HCT116 (cell line): ENCODE measurements around the gene RCAN2. TPM values are rescaled to one million over a fixed set of nuclear protein-coding genes. Genes with fewer than 3 reads are reported as not detected.

Experiments used
- ATAC-seq: fragments of 200-7000 bp; cut with Tn5 transposase; 2 replicates; pipeline ENCODE4 v1.9.1; 2020; ENCODE audit warnings: mild to moderate bottlenecking, moderate library complexity
- BruUV-seq: library from RNA; stranded (reverse); fragments of 400-500 nt; replicated peaks from 2 replicates; lab custom pipeline; 2021; lab: Mats Ljungman, UMichigan
- CTCF ChIA-PET: fragments of 300-600 bp; sonication (Branson Sonifier 250); formaldehyde crosslinking; loops from one replicate; lab custom pipeline; 2021; ENCODE audit warnings: antibody characterized with exemption; lab: Charles Lee
- POLR2A ChIA-PET: fragments of 300-600, 350-600 bp; sonication (Branson Sonifier 250); formaldehyde crosslinking; loops from one replicate; lab custom pipeline; 2021; ENCODE audit warnings: antibody characterized with exemption; lab: Charles Lee
- RAD21 ChIA-PET, 2 experiments: fragments of 300-600 bp; sonication (Branson Sonifier 250); formaldehyde crosslinking; loops; one replicate each; lab custom pipeline; 2023; ENCODE audit warnings: low total read pairs in 2 of 2; ENCODE audit not compliant: uncharacterized antibody in 2 of 2, unreplicated experiment in 2 of 2, low non-redundant PET in 1 of 2; lab: Charles Lee
- DNase-seq: peaks from one replicate; pipeline ENCODE4 v3.0.0-alpha.2; 2010; ENCODE audit warnings: low read depth, low spot score
- H2AFZ ChIP-seq: fragments of 200-600 bp; shearing (Covaris generic), sonication (generic); 2 replicates; pipeline ENCODE4 v1.6.1; 2017; ENCODE audit warnings: low read depth, mixed run types, mixed read lengths, antibody characterized with exemption, low read length; ENCODE audit not compliant: poor library complexity, severe bottlenecking
- H3K27ac ChIP-seq: 2 replicates; pipeline ENCODE4 v1.5.1; 2012; ENCODE audit warnings: low read depth, low read length
- H3K27me3 ChIP-seq: fragments of 200-600 bp; sonication (generic); 2 replicates; pipeline ENCODE4 v1.6.1; 2016; ENCODE audit warnings: mixed run types, low read length, mixed read lengths; ENCODE audit not compliant: insufficient read depth
- H3K36me3 ChIP-seq, 2 experiments: fragments of 200-500 bp in 1 of 2; fragments of 200-600 bp in 1 of 2; sonication (Bioruptor generic) in 1 of 2; sonication (generic) in 1 of 2; 2 replicates each; pipeline versions ENCODE4 v1.5.1 to v1.6.1; 2014 to 2016; ENCODE audit warnings: low read length in 2 of 2, inconsistent platforms in 1 of 2, mixed read lengths in 1 of 2, mixed run types in 1 of 2; ENCODE audit not compliant: insufficient read depth in 2 of 2, control insufficient read depth in 1 of 2
- H3K4me1 ChIP-seq, 2 experiments: fragments of 200-600 bp in 1 of 2; sonication (generic) in 1 of 2; 2 replicates each; pipeline versions ENCODE4 v1.5.1 to v1.6.1; 2012 to 2017; ENCODE audit warnings: low read length in 2 of 2, inconsistent platforms in 1 of 2, mild to moderate bottlenecking in 1 of 2, mixed read lengths in 1 of 2, mixed run types in 1 of 2, moderate library complexity in 1 of 2; ENCODE audit not compliant: insufficient read depth in 2 of 2, control insufficient read depth in 1 of 2
- H3K4me2 ChIP-seq: fragments of 200-600 bp; sonication (generic); 2 replicates; pipeline ENCODE4 v1.6.1; 2017; ENCODE audit warnings: mixed run types, low read length, mixed read lengths
- H3K4me3 ChIP-seq, 2 experiments: fragments of 200-600 bp in 1 of 2; sonication (generic) in 1 of 2; replicated peaks in 1 of 2; 2 replicates each; pipeline ENCODE4 v1.5.1; 2011 to 2016; ENCODE audit warnings: low read length in 2 of 2, control low read depth in 1 of 2, low read depth in 1 of 2, mild to moderate bottlenecking in 1 of 2, mixed read lengths in 1 of 2, mixed run types in 1 of 2
- H3K79me2 ChIP-seq: fragments of 200-600 bp; sonication (generic); 2 replicates; pipeline ENCODE4 v1.6.1; 2017; ENCODE audit warnings: mild to moderate bottlenecking, mixed run types, low read length, moderate library complexity, mixed read lengths; ENCODE audit not compliant: insufficient read depth
- H3K9ac ChIP-seq: fragments of 200-600 bp; sonication (generic); 2 replicates; pipeline ENCODE4 v1.6.1; 2016; ENCODE audit warnings: low read length, mixed read lengths
- H3K9me2 ChIP-seq: fragments of 200-600 bp; sonication (generic), shearing (Covaris generic); 2 replicates; pipeline ENCODE4 v1.6.1; 2017; ENCODE audit warnings: mixed run types, mild to moderate bottlenecking, moderate library complexity; ENCODE audit not compliant: insufficient read depth
- H3K9me3 ChIP-seq, 2 experiments: fragments of 200-500 bp in 1 of 2; fragments of 200-600 bp in 1 of 2; sonication (Bioruptor generic) in 1 of 2; sonication (generic) in 1 of 2; 2 replicates each; pipeline ENCODE4 v1.6.1; 2014 to 2017; ENCODE audit warnings: low read length in 2 of 2, mixed read lengths in 2 of 2, inconsistent platforms in 1 of 2, low read depth in 1 of 2, mild to moderate bottlenecking in 1 of 2, mixed run types in 1 of 2, moderate library complexity in 1 of 2; ENCODE audit not compliant: control insufficient read depth in 1 of 2, insufficient read depth in 1 of 2
- H4K20me1 ChIP-seq: fragments of 200-600 bp; sonication (generic), shearing (Covaris generic); 2 replicates; pipeline ENCODE4 v1.6.1; 2017; ENCODE audit warnings: mixed run types, mild to moderate bottlenecking, moderate library complexity; ENCODE audit not compliant: insufficient read depth
- CBX3 ChIP-seq: IDR thresholded peaks from 2 replicates; pipeline ENCODE4 v1.6.1; 2012; ENCODE audit warnings: low read depth
- CEBPB ChIP-seq: IDR thresholded peaks from 2 replicates; pipeline ENCODE4 v1.6.1; 2012; ENCODE audit warnings: low read depth
- EGR1 ChIP-seq: IDR thresholded peaks from 2 replicates; pipeline ENCODE4 v1.6.1; 2012; ENCODE audit warnings: low read depth
- ELF1 ChIP-seq: IDR thresholded peaks from 2 replicates; pipeline ENCODE4 v1.6.1; 2012; ENCODE audit warnings: low read depth, borderline replicate concordance
- EZH2 ChIP-seq: fragments of 200-600 bp; sonication (generic); IDR thresholded peaks from 2 replicates; pipeline ENCODE4 v1.6.1; 2017; ENCODE audit warnings: antibody characterized with exemption, mixed run types
- EZH2phosphoT487 ChIP-seq: fragments of 200-600 bp; IDR thresholded peaks from 2 replicates; pipeline ENCODE4 v1.6.1; 2018; ENCODE audit warnings: antibody characterized with exemption, borderline replicate concordance
- FOSL1 ChIP-seq: IDR thresholded peaks from 2 replicates; pipeline ENCODE4 v1.6.1; 2012; ENCODE audit warnings: low read depth
- JUND ChIP-seq: IDR thresholded peaks from 2 replicates; pipeline ENCODE4 v1.6.1; 2012
- POLR2A ChIP-seq: IDR thresholded peaks from 2 replicates; pipeline ENCODE4 v1.7.0; 2011; ENCODE audit warnings: borderline replicate concordance; ENCODE audit not compliant: insufficient read depth, insufficient read length; ENCODE audit errors: extremely low read depth
- POLR2AphosphoS5 ChIP-seq: IDR thresholded peaks from 2 replicates; pipeline ENCODE4 v1.6.1; 2011; ENCODE audit warnings: mild to moderate bottlenecking, low read depth, low read length, moderate library complexity
- RAD21 ChIP-seq: IDR thresholded peaks from 2 replicates; pipeline ENCODE4 v1.6.1; 2012; ENCODE audit warnings: low read depth, mild to moderate bottlenecking
- SIN3A ChIP-seq: IDR thresholded peaks from 2 replicates; pipeline ENCODE4 v1.6.1; 2012; ENCODE audit warnings: low read depth
- SP1 ChIP-seq: IDR thresholded peaks from 2 replicates; pipeline ENCODE4 v1.6.1; 2012; ENCODE audit warnings: low read depth
- SRF ChIP-seq: IDR thresholded peaks from 2 replicates; pipeline ENCODE4 v1.6.1; 2012; ENCODE audit warnings: low read depth
- TCF7L2 ChIP-seq: IDR thresholded peaks from 2 replicates; pipeline ENCODE4 v1.7.0; 2011; ENCODE audit warnings: borderline replicate concordance, inconsistent platforms; ENCODE audit not compliant: insufficient read depth, insufficient read length; ENCODE audit errors: extremely low read depth
- YY1 ChIP-seq: IDR thresholded peaks from 2 replicates; pipeline ENCODE4 v1.6.1; 2011; ENCODE audit warnings: low read length, low read depth, moderate library complexity, mild to moderate bottlenecking; ENCODE audit not compliant: insufficient replicate concordance; ENCODE audit errors: extremely low read depth
- ZFX ChIP-seq: fragments of 450-650 bp; IDR thresholded peaks from 2 replicates; pipeline ENCODE4 v1.6.1; 2017
- ZNF274 ChIP-seq: fragments of 200-500 bp; sonication (Bioruptor generic); IDR thresholded peaks from 2 replicates; pipeline ENCODE4 v1.6.1; 2014; ENCODE audit warnings: mild to moderate bottlenecking, low read depth, low read length, inconsistent platforms
- intact Hi-C: fragments of 100-400 bp; cut with micrococcal nuclease; formaldehyde crosslinking; loops from 2 replicates; pipeline ENCODE4 v1.10.0; 2022
- total RNA-seq: library from RNA; stranded (reverse); gene quantifications from one replicate; pipeline ENCODE4 v1.2.1, GENCODE V29; 2021; ENCODE audit not compliant: unreplicated experiment
- TF ChIP-seq, protein P1 (sequence below): IDR thresholded peaks from 2 replicates; pipeline ENCODE4 v1.6.1; 2011; ENCODE audit warnings: mild to moderate bottlenecking, low read length, moderate library complexity; ENCODE audit not compliant: insufficient replicate concordance; ENCODE audit errors: extremely low read depth
- TF ChIP-seq, protein P2 (sequence below): IDR thresholded peaks from 2 replicates; pipeline ENCODE4 v1.6.1; 2012; ENCODE audit warnings: low read depth

RCAN2 gene
- total RNA-seq, 1 experiment from 2014 or later, result 0.57 TPM

GRCh38 chr6:46454691-46455090 lies 36.6 kb downstream of the RCAN2 start (continued):
- TF ChIP-seq CEBPB (no peak), RAD21 (no peak)

GRCh38 chr6:46453741-46454316 lies 37.4 kb downstream of the RCAN2 start:
- DNase-seq, result no peak

More at GRCh38 chr6:46453741-46454316, 37.4 kb downstream of the RCAN2 start:
- POLR2A ChIA-PET, result no interaction called here
- Histone ChIP-seq H4K20me1 (no peaks in the 10 kb centered on the region), H3K4me3 (no peak overlapping the region), H3K79me2 (no peaks in the 10 kb centered on the region), H3K9me3 (no peaks in the 10 kb centered on the region), H3K9ac (no peak overlapping the region), H3K36me3 (no peaks in the 10 kb centered on the region), H3K9me2 (no peaks in the 10 kb centered on the region), H2AFZ (no peak overlapping the region), H3K4me2 (no peak overlapping the region), H3K4me1 (no peaks in the 10 kb centered on the region), H3K27me3 (no peaks in the 10 kb centered on the region), H3K27ac (no peak overlapping the region)
- no peak for ATAC-seq
- intact Hi-C loops, result no loop called here
- TF ChIP-seq FOSL1, result no peak
- TF ChIP-seq JUND, result no peak
- no peak for TF ChIP-seq EZH2
- TF ChIP-seq POLR2A, result no peak
- TF ChIP-seq CEBPB, result no peak
- no peak for TF ChIP-seq EGR1
- TF ChIP-seq SP1, result no peak
- TF ChIP-seq YY1, result no peak
- no peak for TF ChIP-seq POLR2AphosphoS5
- TF ChIP-seq ZFX, result no peak
- TF ChIP-seq CBX3, result no peak
- TF ChIP-seq TCF7L2, result no peak
- TF ChIP-seq RAD21, result no peak
- no peak for TF ChIP-seq EZH2phosphoT487
- TF ChIP-seq, protein P1, sequence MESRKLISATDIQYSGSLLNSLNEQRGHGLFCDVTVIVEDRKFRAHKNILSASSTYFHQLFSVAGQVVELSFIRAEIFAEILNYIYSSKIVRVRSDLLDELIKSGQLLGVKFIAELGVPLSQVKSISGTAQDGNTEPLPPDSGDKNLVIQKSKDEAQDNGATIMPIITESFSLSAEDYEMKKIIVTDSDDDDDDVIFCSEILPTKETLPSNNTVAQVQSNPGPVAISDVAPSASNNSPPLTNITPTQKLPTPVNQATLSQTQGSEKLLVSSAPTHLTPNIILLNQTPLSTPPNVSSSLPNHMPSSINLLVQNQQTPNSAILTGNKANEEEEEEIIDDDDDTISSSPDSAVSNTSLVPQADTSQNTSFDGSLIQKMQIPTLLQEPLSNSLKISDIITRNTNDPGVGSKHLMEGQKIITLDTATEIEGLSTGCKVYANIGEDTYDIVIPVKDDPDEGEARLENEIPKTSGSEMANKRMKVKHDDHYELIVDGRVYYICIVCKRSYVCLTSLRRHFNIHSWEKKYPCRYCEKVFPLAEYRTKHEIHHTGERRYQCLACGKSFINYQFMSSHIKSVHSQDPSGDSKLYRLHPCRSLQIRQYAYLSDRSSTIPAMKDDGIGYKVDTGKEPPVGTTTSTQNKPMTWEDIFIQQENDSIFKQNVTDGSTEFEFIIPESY, result no peak
- TF ChIP-seq SIN3A, result no peak
- TF ChIP-seq, protein P2, sequence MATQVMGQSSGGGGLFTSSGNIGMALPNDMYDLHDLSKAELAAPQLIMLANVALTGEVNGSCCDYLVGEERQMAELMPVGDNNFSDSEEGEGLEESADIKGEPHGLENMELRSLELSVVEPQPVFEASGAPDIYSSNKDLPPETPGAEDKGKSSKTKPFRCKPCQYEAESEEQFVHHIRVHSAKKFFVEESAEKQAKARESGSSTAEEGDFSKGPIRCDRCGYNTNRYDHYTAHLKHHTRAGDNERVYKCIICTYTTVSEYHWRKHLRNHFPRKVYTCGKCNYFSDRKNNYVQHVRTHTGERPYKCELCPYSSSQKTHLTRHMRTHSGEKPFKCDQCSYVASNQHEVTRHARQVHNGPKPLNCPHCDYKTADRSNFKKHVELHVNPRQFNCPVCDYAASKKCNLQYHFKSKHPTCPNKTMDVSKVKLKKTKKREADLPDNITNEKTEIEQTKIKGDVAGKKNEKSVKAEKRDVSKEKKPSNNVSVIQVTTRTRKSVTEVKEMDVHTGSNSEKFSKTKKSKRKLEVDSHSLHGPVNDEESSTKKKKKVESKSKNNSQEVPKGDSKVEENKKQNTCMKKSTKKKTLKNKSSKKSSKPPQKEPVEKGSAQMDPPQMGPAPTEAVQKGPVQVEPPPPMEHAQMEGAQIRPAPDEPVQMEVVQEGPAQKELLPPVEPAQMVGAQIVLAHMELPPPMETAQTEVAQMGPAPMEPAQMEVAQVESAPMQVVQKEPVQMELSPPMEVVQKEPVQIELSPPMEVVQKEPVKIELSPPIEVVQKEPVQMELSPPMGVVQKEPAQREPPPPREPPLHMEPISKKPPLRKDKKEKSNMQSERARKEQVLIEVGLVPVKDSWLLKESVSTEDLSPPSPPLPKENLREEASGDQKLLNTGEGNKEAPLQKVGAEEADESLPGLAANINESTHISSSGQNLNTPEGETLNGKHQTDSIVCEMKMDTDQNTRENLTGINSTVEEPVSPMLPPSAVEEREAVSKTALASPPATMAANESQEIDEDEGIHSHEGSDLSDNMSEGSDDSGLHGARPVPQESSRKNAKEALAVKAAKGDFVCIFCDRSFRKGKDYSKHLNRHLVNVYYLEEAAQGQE, result no peak
- TF ChIP-seq ZNF274, result no peak
- no peak for TF ChIP-seq ELF1
- no peak for TF ChIP-seq SRF
- CTCF ChIA-PET, result no interaction called here
- RAD21 ChIA-PET, result no interaction called here
- no TSS peak for BruUV-seq
